Measurements from ENCODE around the gene PMEL.

- TF ChIP-seq FOSL1 (IDR thresholded peaks at IDR 0.05; ENCODE audit: low read depth) = no peak
- TF ChIP-seq MAX (IDR thresholded peaks at IDR 0.05) = no peak
These were observed 7.9 kb upstream of the PMEL start, which contains the start of gene RAB5B for GRCh38 chr12:55973599-55974307.
